ENCODE results near the gene GRK4. TPM values are rescaled to one million over a fixed set of nuclear protein-coding genes. Genes with fewer than 3 reads are reported as not detected.

Gene GRK4
- total RNA-seq, 1 experiment from 2014 or later = 4.2 TPM

GRCh38 chr4:2930758-2931511 lies 32.4 kb upstream of the GRK4 start:
- no TSS peak for BruUV-seq (replicated peaks)
- no peaks in the 10 kb centered on the region for H3K27me3 ChIP-seq (ENCODE audit: insufficient read depth, low read length)
- H3K4me1 ChIP-seq (ENCODE audit: control insufficient read depth in 1 of 2, insufficient read depth in 2 of 2, low read length in 2 of 2) = peaks cover 4 to 19% of the 10 kb centered on the region in 2 experiments
- no peak for DNase-seq (ENCODE audit: low read depth, low spot score)
- no peak for TF ChIP-seq POLR2AphosphoS5 (IDR thresholded peaks at IDR 0.05; ENCODE audit: low read depth, low read length)
- no peak for TF ChIP-seq SIN3A (IDR thresholded peaks at IDR 0.05; ENCODE audit: low read depth)
- TF ChIP-seq CTCF (IDR thresholded peaks at IDR 0.05 in 2 of 3, conservative IDR thresholded peaks at IDR 0.05 in 1 of 3; ENCODE audit: borderline replicate concordance in 1 of 3, insufficient read depth in 1 of 3, low read depth in 2 of 3, low read length in 2 of 3) = peak in 2 of 3 experiments; percentile 41 to 44; a peak in 4 of 6 replicates
- TF ChIP-seq MAX (IDR thresholded peaks at IDR 0.05) = no peak
- no peak for TF ChIP-seq REST (IDR thresholded peaks at IDR 0.05; ENCODE audit: low read depth)
- H3K9me3 ChIP-seq (ENCODE audit: control insufficient read depth in 1 of 2, insufficient read depth in 1 of 2, low read depth in 1 of 2, low read length in 2 of 2) = no peaks in the 10 kb centered on the region
- no peak overlapping the region for H3K9ac ChIP-seq (ENCODE audit: low read length)
- H3K79me2 ChIP-seq (ENCODE audit: insufficient read depth, low read length) = peaks cover 34% of the 10 kb centered on the region
- H2AFZ ChIP-seq (ENCODE audit: low read depth, low read length, poor library complexity, severe bottlenecking) = no peak overlapping the region
- ChIA-PET CTCF (interaction anchor here (0.6 kb wide), 1 partner anchor 167 kb away, joined by 3 read pairs; no protein-coding TSS in a partner anchor), POLR2A (no interaction called here), RAD21 (ENCODE audit: low non-redundant PET in 1 of 2, low total read pairs in 2 of 2, uncharacterized antibody in 2 of 2, unreplicated experiment in 2 of 2) (no interaction called here)
- H3K9me2 ChIP-seq (ENCODE audit: insufficient read depth) = no peaks in the 10 kb centered on the region
- H3K4me3 ChIP-seq (replicated peaks in 1 of 2; ENCODE audit: low read depth in 1 of 2, low read length in 2 of 2) = no peak overlapping the region
- H3K27ac ChIP-seq (ENCODE audit: low read depth, low read length) = no peak overlapping the region; the same call in 1 of the 2 replicates
- intact Hi-C loops (cut with micrococcal nuclease) = no loop called here
- no peaks in the 10 kb centered on the region for H4K20me1 ChIP-seq (ENCODE audit: insufficient read depth)
- no peak overlapping the region for H3K4me2 ChIP-seq (ENCODE audit: low read length)
- ATAC-seq = peak; percentile 43
- peaks cover 4 to 31% of the 10 kb centered on the region in 2 experiments; a peak in 2 of 4 replicates for H3K36me3 ChIP-seq (ENCODE audit: control insufficient read depth in 1 of 2, insufficient read depth in 2 of 2, low read length in 2 of 2)
